Fibroblast of the aortic adventitia (primary cell): Measurements from ENCODE around the gene LIG4. TPM values are rescaled to one million over a fixed set of nuclear protein-coding genes. Genes with fewer than 3 reads are reported as not detected.
A peak's percentile ranks its signal among the peaks of the same experiment; 100 is the strongest.

Experiments used
- DNase-seq: peaks from one replicate; pipeline ENCODE4 v3.0.0-alpha.2; 2010; ENCODE audit warnings: low read depth
- H3K4me3 ChIP-seq: 2 replicates; pipeline ENCODE4 v1.5.1; 2011; ENCODE audit warnings: low read depth, mild to moderate bottlenecking, control low read depth, low read length, moderate library complexity
- CTCF ChIP-seq: IDR thresholded peaks from 2 replicates; pipeline ENCODE4 v1.5.1; 2011; ENCODE audit warnings: mild to moderate bottlenecking, low read length, control low read depth, inconsistent platforms; ENCODE audit not compliant: insufficient read depth
- total RNA-seq: library from RNA; depleted of rRNA; stranded (reverse); fragments of >200 nt; gene quantifications from 2 replicates; pipeline ENCODE4 v1.2.3, GENCODE V29; 2012; ENCODE audit warnings: low replicate concordance

LIG4 gene
- total RNA-seq, 1 donor, result 10.8 TPM

DNA sequence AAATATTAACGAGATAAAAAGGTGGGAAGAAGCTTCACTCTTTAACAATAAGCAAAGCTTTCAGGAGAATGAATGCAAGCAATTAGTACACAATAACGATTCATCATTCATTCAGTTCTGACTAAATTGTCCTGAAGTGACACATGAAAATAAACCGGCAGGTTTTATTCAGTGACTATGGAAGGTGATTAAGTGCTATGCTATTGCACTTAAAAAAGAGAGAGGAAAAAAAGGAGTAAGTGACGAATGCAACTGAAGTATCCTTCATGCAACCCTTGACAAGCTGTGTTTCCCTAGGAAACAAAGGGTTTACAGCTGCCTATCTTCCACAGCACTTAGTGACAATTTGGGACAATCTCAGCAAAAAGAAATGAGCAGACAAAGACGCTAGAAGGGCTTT, 1.4 kb downstream of the LIG4 start:
- no peak for DNase-seq
- no peak for TF ChIP-seq CTCF

DNA sequence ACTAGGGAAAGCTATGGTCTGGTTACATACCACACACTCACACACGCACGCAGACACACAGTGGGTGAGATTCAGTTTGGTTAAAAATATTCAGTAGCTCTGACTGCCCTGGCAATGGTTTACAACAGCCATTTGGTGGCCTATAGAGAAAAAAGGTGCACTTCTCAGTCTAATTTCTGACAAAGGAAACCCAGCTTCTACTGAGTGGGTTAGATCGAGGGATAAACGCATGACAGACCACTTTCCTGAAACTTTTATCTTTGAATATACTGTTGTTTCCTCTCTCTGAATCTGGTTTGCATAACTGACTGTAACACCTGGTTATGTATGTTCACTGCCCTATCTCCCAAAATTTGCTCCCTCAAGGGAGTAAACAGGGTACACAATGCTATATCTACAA, 2.5 kb downstream of the LIG4 start:
- H3K4me3 ChIP-seq, result no peak overlapping the region
- TF ChIP-seq CTCF, result no peak
- DNase-seq, result no peak

More for the DNA sequence above, 1.4 kb downstream of the LIG4 start:
- H3K4me3 ChIP-seq, result peak overlapping the region; percentile 76

- no peak for DNase-seq
- no peak overlapping the region for H3K4me3 ChIP-seq
- no peak for TF ChIP-seq CTCF
Measured at GRCh38 chr13:108210551-108210950, 4.8 kb downstream of the LIG4 start.

GRCh38 chr13:108200781-108201398, 14.4 kb downstream of the LIG4 start:
- no peak for TF ChIP-seq CTCF
- no peak for DNase-seq
- H3K4me3 ChIP-seq, result no peak overlapping the region

DNA sequence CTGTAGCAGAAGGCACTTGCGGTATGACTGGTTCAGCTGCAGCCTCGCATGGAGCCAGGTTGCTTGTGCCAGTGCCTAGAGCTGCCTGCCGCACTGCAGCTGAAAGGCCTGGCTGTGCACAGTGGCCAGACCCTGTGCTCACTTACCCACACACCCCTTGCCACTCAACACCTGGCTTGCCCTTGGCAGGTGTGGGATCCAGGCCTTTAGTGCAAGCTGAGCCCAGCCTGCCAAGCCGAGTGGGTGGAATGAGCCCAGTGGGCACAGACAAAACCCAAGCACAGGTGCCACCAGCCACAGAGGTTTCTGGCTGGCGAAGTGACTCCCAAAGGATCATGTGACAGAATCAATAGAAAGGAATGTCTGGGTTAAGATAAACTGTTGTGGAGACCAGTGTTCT, 19.5 kb downstream of the LIG4 start:
- no peak overlapping the region for H3K4me3 ChIP-seq
- DNase-seq, result no peak
- TF ChIP-seq CTCF, result no peak

GRCh38 chr13:108195146-108195545, 20.2 kb downstream of the LIG4 start:
- DNase-seq, result peak; percentile 37
- no peak overlapping the region for H3K4me3 ChIP-seq

More at GRCh38 chr13:108195146-108195545, 20.2 kb downstream of the LIG4 start:
- no peak for TF ChIP-seq CTCF
